B cell (primary cell): ENCODE data around the gene SLC4A5. TPM values are rescaled to one million over a fixed set of nuclear protein-coding genes. Genes with fewer than 3 reads are reported as not detected.

Experiments used
- ATAC-seq: fragments of 200-7000 bp; cut with Tn5 transposase; one replicate; pipeline ENCODE4 v1.10.0; 2021; ENCODE audit warnings: low read depth, mild to moderate bottlenecking, moderate number of reproducible peaks, moderate library complexity
- CTCF ChIA-PET: fragments of 350-600 bp; sonication (Branson Sonifier 250); formaldehyde crosslinking; loops from one replicate; lab custom pipeline; 2021; ENCODE audit warnings: antibody characterized with exemption, inconsistent platforms; lab: Charles Lee
- POLR2A ChIA-PET: fragments of 350-600 bp; sonication (Branson Sonifier 250); formaldehyde crosslinking; loops from one replicate; lab custom pipeline; 2021; ENCODE audit warnings: antibody characterized with exemption; lab: Charles Lee
- DNase-seq: peaks from one replicate; pipeline ENCODE4 v3.0.0; 2013
- H2AFZ ChIP-seq: 2 replicates; pipeline ENCODE4 v1.6.1; 2012; ENCODE audit warnings: mild to moderate bottlenecking, low read depth, low read length; ENCODE audit not compliant: insufficient read depth, poor library complexity, severe bottlenecking
- H3K27ac ChIP-seq, 2 donors: 1 replicate in 1 of 2; 2 replicates in 1 of 2; pipeline ENCODE4 v1.5.1; 2012 to 2013; ENCODE audit warnings: low read length in 2 of 2, mild to moderate bottlenecking in 2 of 2, moderate library complexity in 1 of 2
- H3K27me3 ChIP-seq, 4 experiments: fragments of 200-600 bp in 1 of 4; sonication (generic) in 1 of 4; replicated peaks in 1 of 4; 1 replicate in 2 of 4; 2 replicates in 2 of 4; pipeline versions ENCODE4 v1.6.1 to v1.7.0; 2013 to 2016; ENCODE audit warnings: low read length in 3 of 4, mild to moderate bottlenecking in 2 of 4, mixed read lengths in 1 of 4, moderate library complexity in 1 of 4; ENCODE audit not compliant: insufficient read depth in 4 of 4, control insufficient read depth in 3 of 4; ENCODE audit errors: control extremely low read depth in 1 of 4
- H3K36me3 ChIP-seq, 2 experiments: replicated peaks in 1 of 2; 1 replicate in 1 of 2; 2 replicates in 1 of 2; pipeline versions ENCODE4 v1.6.1 to v1.7.1; 2013; ENCODE audit warnings: low read length in 1 of 2; ENCODE audit not compliant: insufficient read depth in 2 of 2, control insufficient read depth in 1 of 2; ENCODE audit errors: control extremely low read depth in 1 of 2, extremely low read depth in 1 of 2
- H3K4me1 ChIP-seq, 2 donors: fragments of 200-600 bp in 1 of 2; sonication (generic) in 1 of 2; 1 replicate in 1 of 2; 2 replicates in 1 of 2; pipeline versions ENCODE4 v1.5.1 to v1.6.1; 2013 to 2017; ENCODE audit warnings: low read length in 2 of 2; ENCODE audit not compliant: control insufficient read depth in 2 of 2, insufficient read depth in 2 of 2
- H3K4me2 ChIP-seq: replicated peaks from 2 replicates; pipeline ENCODE3; 2012; ENCODE audit warnings: mild to moderate bottlenecking, low read depth, low read length; ENCODE audit not compliant: poor library complexity, severe bottlenecking
- H3K4me3 ChIP-seq, 5 experiments: fragments of 200-600 bp in 1 of 5; sonication (generic) in 1 of 5; 1 replicate in 3 of 5; 2 replicates in 2 of 5; pipeline versions ENCODE4 v1.5.1 to v1.7.0; 2011 to 2016; ENCODE audit warnings: low read length in 4 of 5, mild to moderate bottlenecking in 4 of 5, low read depth in 2 of 5, control low read depth in 1 of 5, moderate library complexity in 1 of 5; ENCODE audit not compliant: insufficient read depth in 1 of 5; ENCODE audit errors: control extremely low read depth in 1 of 5, extremely low read depth in 1 of 5
- H3K79me2 ChIP-seq: fragments of 200-600 bp; sonication (generic); one replicate; pipeline ENCODE4 v1.6.0; 2016; ENCODE audit warnings: low read length; ENCODE audit not compliant: control insufficient read depth, insufficient read depth
- H3K9ac ChIP-seq: fragments of 200-600 bp; sonication (generic); 2 replicates; pipeline ENCODE4 v1.6.1; 2017; ENCODE audit warnings: mild to moderate bottlenecking, low read length, moderate library complexity
- H3K9me3 ChIP-seq, 3 donors: one replicate each; pipeline versions ENCODE4 v1.6.1 to v1.7.1; 2013; ENCODE audit warnings: low read length in 2 of 3; ENCODE audit not compliant: control insufficient read depth in 2 of 3, insufficient read depth in 1 of 3; ENCODE audit errors: control extremely low read depth in 1 of 3
- H4K20me1 ChIP-seq: 2 replicates; pipeline ENCODE4 v1.6.0; 2012; ENCODE audit warnings: mild to moderate bottlenecking, low read length; ENCODE audit not compliant: insufficient read depth, control insufficient read depth, poor library complexity, severe bottlenecking
- H3K27ac Mint-ChIP-seq: one replicate; pipeline ENCODE4 v1.8.0; 2021; ENCODE audit warnings: mixed read lengths
- H3K27me3 Mint-ChIP-seq: one replicate; pipeline ENCODE4 v1.8.0; 2021; ENCODE audit warnings: mixed read lengths
- H3K4me1 Mint-ChIP-seq: one replicate; pipeline ENCODE4 v1.8.0; 2021; ENCODE audit warnings: mixed read lengths
- H3K4me3 Mint-ChIP-seq: one replicate; pipeline ENCODE4 v1.8.0; 2021; ENCODE audit warnings: mixed read lengths
- H3K9me3 Mint-ChIP-seq: one replicate; pipeline ENCODE4 v1.8.0; 2022; ENCODE audit warnings: mixed read lengths; ENCODE audit not compliant: insufficient read depth
- EZH2 ChIP-seq: IDR thresholded peaks from 2 replicates; pipeline ENCODE4 v1.6.1; 2012; ENCODE audit warnings: borderline replicate concordance, low read depth, mild to moderate bottlenecking, moderate library complexity, low read length; ENCODE audit not compliant: insufficient read depth, poor library complexity, severe bottlenecking
- WGBS: methylation state at CpG from one replicate; pipeline ENCODE4 v1.1.5; 2013; ENCODE audit warnings: missing lambda C conversion rate; ENCODE audit not compliant: insufficient coverage; 5-methylcytosine and 5-hydroxymethylcytosine counted together
- intact Hi-C: fragments of 100-400 bp; cut with micrococcal nuclease; formaldehyde crosslinking; loops from one replicate; pipeline ENCODE4 v1.10.0; 2022
- polyA plus RNA-seq: library from polyadenylated mRNA; depleted of rRNA; stranded (reverse); fragments of >200 nt; gene quantifications from 2 replicates; pipeline ENCODE4 v1.2.3, GENCODE V29; 2012
- total RNA-seq, 2 donors: library from RNA; stranded (reverse); fragments of 120-200 nt in 1 of 2; gene quantifications; 1 replicate in 1 of 2; 2 replicates in 1 of 2; pipeline versions ENCODE4 v1.2.3 to v1.2.4, GENCODE V29; 2013 to 2022
- TF ChIP-seq, protein P1 (sequence below): fragments of 200-600 bp; IDR thresholded peaks from one replicate; pipeline ENCODE4 v1.8.0; 2022; ENCODE audit warnings: antibody characterized with exemption, mild to moderate bottlenecking

SLC4A5 gene
- total and polyA plus RNA-seq, 2 donors (not counting 1 experiment from before 2014, with no cell fraction given): 3.3 to 9.7 TPM

DNA sequence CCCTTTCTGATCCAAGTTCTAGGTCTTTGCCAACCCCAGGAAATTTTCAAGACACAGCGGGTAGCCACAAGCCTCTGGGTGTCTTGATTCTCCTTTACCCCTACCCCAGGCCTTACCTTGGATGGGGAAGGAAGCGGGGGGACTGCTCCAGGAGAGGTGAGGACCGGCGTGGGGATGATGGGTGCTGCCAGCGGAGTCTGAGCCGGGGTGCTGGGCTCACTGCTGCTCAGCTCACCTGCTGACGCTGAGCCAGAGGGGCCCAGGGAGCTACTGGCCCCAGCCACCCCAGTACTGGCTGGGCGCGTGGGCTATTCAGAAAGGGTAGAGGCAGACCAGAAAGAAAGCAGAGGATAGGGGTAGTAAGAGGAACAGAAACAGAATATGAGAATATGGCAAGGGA lies 28.2 kb upstream of the SLC4A5 start:
- H3K79me2 ChIP-seq: no peaks in the 10 kb centered on the region
- ChIA-PET POLR2A (no interaction called here), CTCF (no interaction called here)
- 97% methylated on average over 7 of the region's 9 CpGs for WGBS
- H3K36me3 ChIP-seq: peaks cover 0 to 74% of the 10 kb centered on the region in 2 experiments
- Mint-ChIP-seq H3K27ac (no peak overlapping the region), H3K4me1 (no peaks in the 10 kb centered on the region), H3K9me3 (no peaks in the 10 kb centered on the region), H3K27me3 (no peaks in the 10 kb centered on the region), H3K4me3 (no peak overlapping the region)
- ATAC-seq (no peak), DNase-seq (no peak)
- H3K4me3 ChIP-seq: no peak overlapping the region
- intact Hi-C loops: no loop called here
- H4K20me1 ChIP-seq: peaks cover 29% of the 10 kb centered on the region
- no peak overlapping the region for H2AFZ ChIP-seq
- no peaks in the 10 kb centered on the region for H3K4me1 ChIP-seq
- H3K9ac ChIP-seq: no peak overlapping the region
- TF ChIP-seq, protein P1, sequence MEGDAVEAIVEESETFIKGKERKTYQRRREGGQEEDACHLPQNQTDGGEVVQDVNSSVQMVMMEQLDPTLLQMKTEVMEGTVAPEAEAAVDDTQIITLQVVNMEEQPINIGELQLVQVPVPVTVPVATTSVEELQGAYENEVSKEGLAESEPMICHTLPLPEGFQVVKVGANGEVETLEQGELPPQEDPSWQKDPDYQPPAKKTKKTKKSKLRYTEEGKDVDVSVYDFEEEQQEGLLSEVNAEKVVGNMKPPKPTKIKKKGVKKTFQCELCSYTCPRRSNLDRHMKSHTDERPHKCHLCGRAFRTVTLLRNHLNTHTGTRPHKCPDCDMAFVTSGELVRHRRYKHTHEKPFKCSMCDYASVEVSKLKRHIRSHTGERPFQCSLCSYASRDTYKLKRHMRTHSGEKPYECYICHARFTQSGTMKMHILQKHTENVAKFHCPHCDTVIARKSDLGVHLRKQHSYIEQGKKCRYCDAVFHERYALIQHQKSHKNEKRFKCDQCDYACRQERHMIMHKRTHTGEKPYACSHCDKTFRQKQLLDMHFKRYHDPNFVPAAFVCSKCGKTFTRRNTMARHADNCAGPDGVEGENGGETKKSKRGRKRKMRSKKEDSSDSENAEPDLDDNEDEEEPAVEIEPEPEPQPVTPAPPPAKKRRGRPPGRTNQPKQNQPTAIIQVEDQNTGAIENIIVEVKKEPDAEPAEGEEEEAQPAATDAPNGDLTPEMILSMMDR: no peak
- no peak for TF ChIP-seq EZH2
- no peak overlapping the region for H3K27ac ChIP-seq
- H3K9me3 ChIP-seq: no peaks in the 10 kb centered on the region
- no peaks in the 10 kb centered on the region for H3K27me3 ChIP-seq
- H3K4me2 ChIP-seq: no peak overlapping the region

DNA sequence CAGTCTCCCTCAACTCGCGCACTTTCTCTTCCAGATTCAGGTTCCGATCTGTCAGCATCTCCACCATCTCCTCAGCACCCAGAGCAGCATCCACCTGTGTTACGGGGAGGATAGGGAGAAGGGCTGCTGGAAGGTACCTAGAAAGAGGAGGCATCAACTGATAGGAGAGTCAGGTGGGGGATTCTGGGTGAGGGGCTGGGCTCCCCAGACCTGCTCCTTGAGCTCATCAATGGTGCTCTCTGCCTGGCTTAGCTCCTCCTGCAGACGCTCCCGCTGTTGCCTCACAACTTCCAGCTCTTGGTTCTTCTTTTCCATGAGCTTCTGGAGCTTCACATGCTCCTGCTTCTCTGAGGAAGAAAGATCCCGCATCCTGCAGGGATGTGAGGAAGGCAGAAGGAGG lies 26.8 kb upstream of the SLC4A5 start:
- POLR2A ChIA-PET: no interaction called here
- CTCF ChIA-PET: no interaction called here
- DNase-seq (no peak), ATAC-seq (no peak)
- Mint-ChIP-seq H3K27me3 (no peaks in the 10 kb centered on the region), H3K4me1 (no peaks in the 10 kb centered on the region), H3K9me3 (no peaks in the 10 kb centered on the region), H3K27ac (no peak overlapping the region), H3K4me3 (no peak overlapping the region)
- Histone ChIP-seq H3K79me2 (no peaks in the 10 kb centered on the region), H3K4me2 (no peak overlapping the region), H3K9me3 (no peaks in the 10 kb centered on the region), H3K9ac (no peak overlapping the region), H3K27me3 (no peaks in the 10 kb centered on the region), H3K36me3 (peaks cover 0 to 80% of the 10 kb centered on the region in 2 experiments), H4K20me1 (peaks cover 15% of the 10 kb centered on the region), H3K4me3 (no peak overlapping the region), H3K27ac (no peak overlapping the region), H2AFZ (no peak overlapping the region), H3K4me1 (no peaks in the 10 kb centered on the region)
- TF ChIP-seq, protein P1: no peak
- no peak for TF ChIP-seq EZH2
- WGBS: 100% methylated on average over 3 of the region's 7 CpGs
- intact Hi-C loops: no loop called here
